Osteocyte (in vitro differentiated cells): ENCODE measurements around the gene CD163. TPM values are rescaled to one million over a fixed set of nuclear protein-coding genes. Genes with fewer than 3 reads are reported as not detected.

Source experiments
- DNase-seq: peaks from one replicate; pipeline ENCODE4 v3.0.0; 2021; ENCODE audit warnings: mixed read lengths; ENCODE audit not compliant: unreplicated experiment; ENCODE audit errors: extremely low spot score
- H3K27ac Mint-ChIP-seq: one replicate; pipeline ENCODE4 v1.8.0; 2021; ENCODE audit warnings: mild to moderate bottlenecking, mixed read lengths; ENCODE audit not compliant: unreplicated experiment
- H3K27me3 Mint-ChIP-seq: one replicate; pipeline ENCODE4 v1.8.0; 2021; ENCODE audit warnings: mixed read lengths; ENCODE audit not compliant: unreplicated experiment
- H3K36me3 Mint-ChIP-seq: one replicate; pipeline ENCODE4 v1.8.0; 2021; ENCODE audit warnings: mixed read lengths; ENCODE audit not compliant: unreplicated experiment
- H3K4me1 Mint-ChIP-seq: one replicate; pipeline ENCODE4 v1.8.0; 2021; ENCODE audit warnings: mixed read lengths; ENCODE audit not compliant: unreplicated experiment
- H3K4me3 Mint-ChIP-seq: one replicate; pipeline ENCODE4 v1.8.0; 2021; ENCODE audit warnings: mild to moderate bottlenecking, moderate library complexity, mixed read lengths; ENCODE audit not compliant: unreplicated experiment
- H3K9me3 Mint-ChIP-seq: one replicate; pipeline ENCODE4 v1.8.0; 2021; ENCODE audit warnings: mixed read lengths; ENCODE audit not compliant: unreplicated experiment
- total RNA-seq: library from RNA; stranded (reverse); gene quantifications from 2 replicates; pipeline ENCODE4 v1.2.1, GENCODE V29; 2021
- TF ChIP-seq, protein P1 (sequence below): fragments of 200-600 bp; sonication (generic); IDR thresholded peaks from 2 replicates; pipeline ENCODE4 v1.5.0; 2021; ENCODE audit warnings: antibody characterized with exemption, mild to moderate bottlenecking, moderate library complexity

Gene CD163
- total RNA-seq, 1 donor from 2014 or later: not detected

DNA sequence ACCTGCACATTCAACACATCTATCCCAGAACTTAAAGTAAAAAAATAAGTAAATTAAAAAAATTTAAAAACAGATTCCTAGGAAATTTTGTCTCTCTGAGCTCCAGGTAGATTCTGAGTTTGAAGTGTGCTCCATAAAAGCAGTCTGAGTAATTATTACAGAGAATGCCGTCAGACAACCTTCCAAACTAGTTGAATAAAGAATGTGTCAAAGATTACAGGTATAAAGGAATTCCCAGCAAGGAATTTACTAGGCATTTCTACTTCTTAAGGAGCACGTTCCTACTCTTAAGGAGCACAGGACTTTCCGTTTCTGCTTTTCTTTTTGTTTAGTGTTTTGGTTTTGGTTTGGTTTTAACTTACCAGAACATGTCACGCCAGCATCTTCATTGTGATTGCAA, 7.1 kb downstream of the CD163 start:
- Mint-ChIP-seq H3K4me3 (no peak overlapping the region), H3K27me3 (peaks cover 16% of the 10 kb centered on the region), H3K4me1 (peaks cover 9% of the 10 kb centered on the region), H3K27ac (no peak overlapping the region), H3K36me3 (no peaks in the 10 kb centered on the region), H3K9me3 (no peaks in the 10 kb centered on the region)
- no peak for DNase-seq
- TF ChIP-seq, protein P1, sequence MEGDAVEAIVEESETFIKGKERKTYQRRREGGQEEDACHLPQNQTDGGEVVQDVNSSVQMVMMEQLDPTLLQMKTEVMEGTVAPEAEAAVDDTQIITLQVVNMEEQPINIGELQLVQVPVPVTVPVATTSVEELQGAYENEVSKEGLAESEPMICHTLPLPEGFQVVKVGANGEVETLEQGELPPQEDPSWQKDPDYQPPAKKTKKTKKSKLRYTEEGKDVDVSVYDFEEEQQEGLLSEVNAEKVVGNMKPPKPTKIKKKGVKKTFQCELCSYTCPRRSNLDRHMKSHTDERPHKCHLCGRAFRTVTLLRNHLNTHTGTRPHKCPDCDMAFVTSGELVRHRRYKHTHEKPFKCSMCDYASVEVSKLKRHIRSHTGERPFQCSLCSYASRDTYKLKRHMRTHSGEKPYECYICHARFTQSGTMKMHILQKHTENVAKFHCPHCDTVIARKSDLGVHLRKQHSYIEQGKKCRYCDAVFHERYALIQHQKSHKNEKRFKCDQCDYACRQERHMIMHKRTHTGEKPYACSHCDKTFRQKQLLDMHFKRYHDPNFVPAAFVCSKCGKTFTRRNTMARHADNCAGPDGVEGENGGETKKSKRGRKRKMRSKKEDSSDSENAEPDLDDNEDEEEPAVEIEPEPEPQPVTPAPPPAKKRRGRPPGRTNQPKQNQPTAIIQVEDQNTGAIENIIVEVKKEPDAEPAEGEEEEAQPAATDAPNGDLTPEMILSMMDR: no peak

- Mint-ChIP-seq H3K27ac (no peak overlapping the region), H3K27me3 (peaks cover 22% of the 10 kb centered on the region), H3K4me1 (peaks cover 9% of the 10 kb centered on the region), H3K36me3 (no peaks in the 10 kb centered on the region), H3K4me3 (no peak overlapping the region), H3K9me3 (no peaks in the 10 kb centered on the region)
- TF ChIP-seq, protein P1: no peak
- no peak for DNase-seq
These were observed 8.4 kb downstream of the CD163 start for GRCh38 chr12:7495136-7495535.

DNA sequence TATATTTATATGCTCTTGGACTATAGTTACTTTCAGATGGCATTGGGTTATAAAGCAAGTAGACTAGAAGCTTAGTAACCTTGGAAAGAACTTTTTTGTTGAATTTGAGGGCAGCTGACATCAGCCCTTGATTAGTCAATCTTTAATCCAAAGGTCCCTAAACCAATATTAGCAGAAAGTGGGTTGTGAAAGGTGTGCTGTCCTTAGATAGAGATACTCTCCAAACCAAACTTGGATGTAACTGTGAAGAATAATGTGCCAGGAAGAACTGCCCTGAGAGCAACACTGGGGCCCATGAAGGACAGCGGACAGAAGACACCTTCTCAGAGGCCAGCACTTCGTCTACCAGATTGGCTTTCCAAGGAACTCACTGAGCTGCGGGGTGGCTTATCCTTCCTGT, 10.6 kb downstream of the CD163 start:
- peaks cover 22% of the 10 kb centered on the region for H3K27me3 Mint-ChIP-seq
- TF ChIP-seq, protein P1: no peak
- H3K27ac Mint-ChIP-seq: no peak overlapping the region
- H3K36me3 Mint-ChIP-seq: no peaks in the 10 kb centered on the region
- H3K4me1 Mint-ChIP-seq: no peaks in the 10 kb centered on the region
- H3K4me3 Mint-ChIP-seq: no peak overlapping the region
- no peaks in the 10 kb centered on the region for H3K9me3 Mint-ChIP-seq
- DNase-seq: no peak

- TF ChIP-seq, protein P1: no peak
- peaks cover 22% of the 10 kb centered on the region for H3K27me3 Mint-ChIP-seq
- H3K36me3 Mint-ChIP-seq: no peaks in the 10 kb centered on the region
- no peak overlapping the region for H3K4me3 Mint-ChIP-seq
- no peak overlapping the region for H3K27ac Mint-ChIP-seq
- no peak for DNase-seq
- H3K4me1 Mint-ChIP-seq: no peaks in the 10 kb centered on the region
- no peaks in the 10 kb centered on the region for H3K9me3 Mint-ChIP-seq
These were observed 17.1 kb downstream of the CD163 start for GRCh38 chr12:7486512-7486911.

DNA sequence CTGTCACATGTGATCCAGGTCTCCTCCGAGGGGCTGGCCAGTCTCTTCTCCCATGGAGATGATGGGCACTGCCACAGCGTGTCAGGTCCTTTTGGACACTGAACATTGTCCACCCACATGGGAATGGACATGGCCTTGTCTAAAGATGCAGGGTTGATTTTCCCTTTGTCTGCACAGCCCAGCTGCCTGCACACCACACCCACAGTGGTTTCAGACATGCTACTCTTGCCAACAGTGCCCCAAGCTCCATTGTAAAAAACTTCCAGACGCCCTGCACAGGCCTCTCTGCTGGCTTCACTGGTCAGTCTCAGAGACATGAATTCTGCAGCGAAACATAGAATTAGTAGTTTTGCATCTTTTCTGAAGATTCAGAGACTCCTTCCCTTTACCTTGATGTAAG, 18.5 kb downstream of the CD163 start:
- Mint-ChIP-seq H3K4me1 (no peaks in the 10 kb centered on the region), H3K4me3 (no peak overlapping the region), H3K9me3 (no peaks in the 10 kb centered on the region), H3K36me3 (no peaks in the 10 kb centered on the region), H3K27me3 (peaks cover 18% of the 10 kb centered on the region), H3K27ac (no peak overlapping the region)
- TF ChIP-seq, protein P1: no peak
- no peak for DNase-seq
